ENCODE results near the gene SCUBE1. TPM values are rescaled to one million over a fixed set of nuclear protein-coding genes. Genes with fewer than 3 reads are reported as not detected.

SCUBE1 gene
- total and polyA plus RNA-seq, 7 experiments from 2014 or later = 0.11 to 0.27 (median 0.19) TPM; not detected in 4

DNA sequence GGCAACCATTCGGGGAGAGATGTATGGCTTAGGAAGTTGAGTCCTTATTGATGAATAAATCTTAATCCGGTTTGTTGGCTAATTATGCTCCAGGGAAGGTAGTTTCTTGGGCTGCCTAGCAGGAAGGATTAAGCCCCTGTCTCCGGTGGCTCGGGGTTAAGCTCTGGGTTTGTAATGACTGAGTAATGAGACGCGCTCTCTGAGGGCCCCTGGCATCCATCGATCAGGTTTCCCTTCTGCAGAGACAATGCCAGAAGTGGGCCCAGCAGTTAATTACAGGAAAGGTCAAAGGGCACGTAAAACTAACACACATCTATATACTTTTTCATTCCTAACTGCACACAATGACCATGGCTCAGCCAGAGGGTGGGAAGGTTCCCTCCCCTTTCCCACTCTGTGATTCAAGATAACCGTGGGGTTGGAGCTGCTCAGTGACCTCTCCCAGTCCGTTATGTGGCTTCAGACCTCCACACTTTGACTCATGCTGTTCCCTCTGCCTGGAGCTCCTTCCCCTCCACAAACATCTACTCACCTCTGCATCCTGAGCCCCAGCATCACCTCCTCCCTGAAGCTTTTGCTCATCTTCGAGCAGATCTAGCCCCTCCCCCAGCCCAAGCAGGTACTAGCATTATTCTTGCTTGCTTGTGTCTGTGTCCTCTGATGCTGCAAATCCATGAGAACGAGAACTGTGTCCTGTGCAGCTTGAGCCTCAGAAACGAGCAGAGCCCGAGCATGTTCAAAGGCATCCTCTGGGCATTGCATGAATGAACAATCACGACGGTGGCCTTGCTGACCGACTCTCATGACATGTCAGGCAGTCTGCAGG, 16.6 kb downstream of the SCUBE1 start:
- CTCF ChIA-PET = no interaction called here
- POLR2A ChIA-PET = no interaction called here

DNA sequence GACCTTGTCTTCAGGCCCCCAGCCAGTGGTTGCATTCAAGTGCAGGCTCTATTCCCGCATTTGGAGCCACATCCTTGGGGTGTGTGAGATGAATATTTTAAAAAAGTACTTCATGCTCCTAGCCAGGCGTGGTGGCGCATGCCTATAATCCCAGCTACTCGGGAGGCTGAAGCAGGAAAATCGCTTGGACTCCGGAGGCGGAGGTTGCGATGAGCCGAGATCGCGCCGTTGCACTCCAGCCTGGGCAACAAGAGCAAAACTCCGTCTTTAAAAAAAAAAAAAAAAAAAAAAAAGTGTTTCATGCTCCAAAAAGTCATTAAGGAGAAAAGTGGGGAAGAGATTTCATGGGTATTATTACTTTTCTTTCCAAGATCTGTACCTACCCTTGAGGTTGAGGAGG, 18.0 kb downstream of the SCUBE1 start:
- Mint-ChIP-seq H3K4me1 (peaks cover 0 to 4% (median under 1%) of the 10 kb centered on the region in 7 donors), H3K27me3 (peaks cover 0 to 9% (median 4%) of the 10 kb centered on the region in 5 donors), H3K36me3 (no peaks in the 10 kb centered on the region), H3K27ac (no peak overlapping the region), H3K4me3 (no peak overlapping the region), H3K9me3 (peaks cover 0 to 5% (median 0%) of the 10 kb centered on the region in 11 donors)
- Histone ChIP-seq H3K27me3 (ENCODE audit: control insufficient read depth in 2 of 2, insufficient read depth in 2 of 2, low read length in 2 of 2) (no peaks in the 10 kb centered on the region), H3K9me3 (ENCODE audit: control insufficient read depth in 2 of 3, low read length in 3 of 3) (no peaks in the 10 kb centered on the region), H3K27ac (ENCODE audit: low read depth, low read length) (no peak overlapping the region), H3K36me3 (ENCODE audit: control insufficient read depth in 2 of 3, insufficient read depth in 3 of 3, low read length in 3 of 3) (no peaks in the 10 kb centered on the region), H3K4me3 (ENCODE audit: low read length) (no peak overlapping the region), H3K4me1 (ENCODE audit: control insufficient read depth in 2 of 2, insufficient read depth in 2 of 2, low read length in 2 of 2) (peaks cover 0 to 4% of the 10 kb centered on the region in 2 donors)
- ChIA-PET POLR2A (no interaction called here), CTCF (no interaction called here)
- ATAC-seq = no peak
- intact Hi-C loops (cut with micrococcal nuclease) = no loop called here
- no peak for DNase-seq

More for the DNA sequence above, 16.6 kb downstream of the SCUBE1 start:
- H3K9me3 Mint-ChIP-seq = no peaks in the 10 kb centered on the region
- H3K27ac ChIP-seq (ENCODE audit: low read depth, low read length) = no peak overlapping the region
- no peaks in the 10 kb centered on the region for H3K27me3 ChIP-seq (ENCODE audit: control insufficient read depth in 2 of 2, insufficient read depth in 2 of 2, low read length in 2 of 2)
- H3K4me1 Mint-ChIP-seq = peaks cover 0 to 7% (median 0%) of the 10 kb centered on the region in 7 donors
- H3K36me3 Mint-ChIP-seq = no peaks in the 10 kb centered on the region
- no peak overlapping the region for H3K4me3 ChIP-seq (ENCODE audit: low read length)
- no peaks in the 10 kb centered on the region for H3K4me1 ChIP-seq (ENCODE audit: control insufficient read depth in 2 of 2, insufficient read depth in 2 of 2, low read length in 2 of 2)
- no peak overlapping the region for H3K27ac Mint-ChIP-seq
- ATAC-seq (no peak), DNase-seq (no peak)
- H3K9me3 ChIP-seq (ENCODE audit: control insufficient read depth in 2 of 3, low read length in 3 of 3) = no peaks in the 10 kb centered on the region
- intact Hi-C loops (cut with micrococcal nuclease) = no loop called here
- H3K27me3 Mint-ChIP-seq = peaks cover 0 to 9% (median 4%) of the 10 kb centered on the region in 5 donors
- H3K36me3 ChIP-seq (ENCODE audit: control insufficient read depth in 2 of 3, insufficient read depth in 3 of 3, low read length in 3 of 3) = no peaks in the 10 kb centered on the region
- H3K4me3 Mint-ChIP-seq = no peak overlapping the region

DNA sequence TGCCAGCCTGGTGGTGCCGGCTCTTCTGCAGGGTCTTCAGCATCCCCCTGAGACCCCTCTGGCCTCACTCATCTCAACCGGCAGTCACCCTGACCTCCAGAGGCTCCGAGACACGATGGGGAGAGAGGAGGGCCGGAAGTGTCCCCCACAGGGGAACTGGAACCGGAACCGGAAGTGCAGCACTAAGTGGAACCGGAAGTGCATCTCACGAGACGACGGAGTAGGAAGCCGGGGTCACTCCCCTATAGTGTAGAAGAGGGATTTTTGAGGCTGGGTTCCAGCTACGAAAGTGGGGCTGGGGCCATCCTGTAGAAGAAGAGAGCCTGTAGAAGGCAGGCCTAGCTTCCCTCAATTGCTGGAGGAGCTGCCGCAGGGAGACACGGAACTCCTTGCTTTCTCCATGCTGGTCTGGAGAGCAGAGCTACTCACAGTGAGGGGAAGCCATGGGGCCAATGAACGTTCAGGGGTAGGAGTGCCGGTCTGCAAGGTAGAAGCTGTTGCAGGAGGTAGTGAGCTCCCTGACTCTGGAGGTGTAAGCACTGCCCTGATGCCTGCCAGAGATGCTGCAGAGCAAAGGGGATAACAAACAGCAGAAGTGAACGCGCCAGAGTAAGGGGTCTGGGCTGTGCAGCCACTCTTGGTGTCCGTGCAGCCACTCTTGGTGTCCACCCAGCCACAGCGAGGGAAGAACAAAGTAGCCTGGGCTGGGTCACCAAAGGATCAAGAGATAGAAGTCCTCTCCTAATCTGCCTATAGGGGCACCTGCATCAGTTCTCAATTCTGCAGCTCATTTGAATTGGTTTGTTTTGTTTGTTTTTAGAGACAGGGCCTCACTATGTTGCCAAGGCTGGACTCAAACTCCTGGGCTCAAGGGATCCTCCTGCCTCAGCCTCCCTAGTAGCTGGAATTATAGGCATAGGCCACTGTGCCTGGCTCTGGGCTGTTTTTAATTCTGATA, 21.9 kb downstream of the SCUBE1 start:
- no peak for DNase-seq
- CTCF ChIA-PET = no interaction called here

DNA sequence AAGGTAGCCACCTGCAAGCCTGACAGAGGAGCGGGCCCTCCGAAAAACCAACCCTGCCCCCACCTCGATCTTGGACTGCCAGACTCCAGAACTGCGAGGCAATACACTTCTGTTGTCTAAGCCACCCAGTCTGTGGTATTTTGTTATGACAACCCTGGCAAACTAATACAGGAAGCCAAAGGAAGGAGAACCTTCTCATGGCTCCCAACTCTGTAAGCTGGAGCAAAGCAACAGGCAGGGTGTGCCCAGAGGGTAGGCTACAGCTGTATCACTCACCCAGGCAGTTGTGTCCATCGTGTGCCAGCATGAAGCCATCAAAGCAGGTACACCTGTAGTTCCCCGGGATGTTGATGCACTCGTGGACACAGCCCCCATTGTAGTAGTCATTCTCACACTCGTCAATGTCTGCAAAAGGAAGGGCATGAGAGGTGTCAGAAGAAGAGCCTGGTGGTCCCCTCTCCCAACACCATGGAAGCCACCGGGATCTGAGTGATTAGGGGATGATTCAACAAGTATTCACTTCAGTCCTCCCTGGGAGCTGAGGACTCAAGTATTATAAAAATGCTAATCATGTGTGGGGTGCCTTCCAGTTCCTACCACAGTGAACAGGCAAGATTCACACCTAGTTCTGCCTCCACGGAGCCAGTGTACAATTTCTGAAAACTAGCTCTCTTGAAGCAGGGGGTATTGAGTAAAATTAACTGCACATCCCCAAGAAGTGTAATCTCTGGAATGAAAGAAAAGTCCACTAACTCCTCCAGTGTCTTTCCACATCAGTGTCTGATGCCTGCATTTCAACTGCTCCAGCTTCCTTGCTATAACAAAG, 23.3 kb downstream of the SCUBE1 start:
- H3K27ac Mint-ChIP-seq = peak overlapping the region in 1 of 9 donors; percentile 25
- H3K36me3 Mint-ChIP-seq = no peaks in the 10 kb centered on the region
- no peak overlapping the region for H3K4me3 Mint-ChIP-seq
- intact Hi-C loops (cut with micrococcal nuclease) = no loop called here
- Histone ChIP-seq H3K9me3 (ENCODE audit: control insufficient read depth in 2 of 3, low read length in 3 of 3) (no peaks in the 10 kb centered on the region), H3K27me3 (ENCODE audit: control insufficient read depth in 2 of 2, insufficient read depth in 2 of 2, low read length in 2 of 2) (no peaks in the 10 kb centered on the region), H3K27ac (ENCODE audit: low read depth, low read length) (no peak overlapping the region), H3K36me3 (ENCODE audit: control insufficient read depth in 2 of 3, insufficient read depth in 3 of 3, low read length in 3 of 3) (no peaks in the 10 kb centered on the region), H3K4me1 (ENCODE audit: control insufficient read depth in 2 of 2, insufficient read depth in 2 of 2, low read length in 2 of 2) (peaks cover 0 to 4% of the 10 kb centered on the region in 2 donors), H3K4me3 (ENCODE audit: low read length) (no peak overlapping the region)
- DNase-seq (no peak), ATAC-seq (no peak)
- ChIA-PET POLR2A (no interaction called here), CTCF (no interaction called here)
- no peaks in the 10 kb centered on the region for H3K27me3 Mint-ChIP-seq
- peaks cover 0 to 2% (median 0%) of the 10 kb centered on the region in 7 donors for H3K4me1 Mint-ChIP-seq
- peaks cover 0 to 5% (median 0%) of the 10 kb centered on the region in 11 donors for H3K9me3 Mint-ChIP-seq

More for the DNA sequence above, 21.9 kb downstream of the SCUBE1 start:
- Histone ChIP-seq H3K4me3 (ENCODE audit: low read length) (no peak overlapping the region), H3K9me3 (ENCODE audit: control insufficient read depth in 2 of 3, low read length in 3 of 3) (no peaks in the 10 kb centered on the region), H3K4me1 (ENCODE audit: control insufficient read depth in 2 of 2, insufficient read depth in 2 of 2, low read length in 2 of 2) (peaks cover 0 to 4% of the 10 kb centered on the region in 2 donors), H3K27ac (ENCODE audit: low read depth, low read length) (no peak overlapping the region), H3K27me3 (ENCODE audit: control insufficient read depth in 2 of 2, insufficient read depth in 2 of 2, low read length in 2 of 2) (no peaks in the 10 kb centered on the region), H3K36me3 (ENCODE audit: control insufficient read depth in 2 of 3, insufficient read depth in 3 of 3, low read length in 3 of 3) (no peaks in the 10 kb centered on the region)
- peak overlapping the region in 1 of 9 donors; percentile 30 for H3K27ac Mint-ChIP-seq
- intact Hi-C loops (cut with micrococcal nuclease) = no loop called here
- no peaks in the 10 kb centered on the region for H3K36me3 Mint-ChIP-seq
- H3K27me3 Mint-ChIP-seq = peaks cover 0 to 6% (median 0%) of the 10 kb centered on the region in 5 donors
- POLR2A ChIA-PET = no interaction called here
- H3K4me3 Mint-ChIP-seq = no peak overlapping the region
- peaks cover 0 to 5% (median 0%) of the 10 kb centered on the region in 11 donors for H3K9me3 Mint-ChIP-seq
- peaks cover 0 to 2% (median 0%) of the 10 kb centered on the region in 7 donors for H3K4me1 Mint-ChIP-seq
- no peak for ATAC-seq

GRCh38 chr22:43317239-43317638, 25.9 kb downstream of the SCUBE1 start:
- CTCF ChIA-PET = interaction anchor here (0.6 kb wide), 1 partner anchor 73 kb away, joined by 3 read pairs; no protein-coding TSS in a partner anchor
- intact Hi-C loops (cut with micrococcal nuclease) = no loop called here
- Mint-ChIP-seq H3K4me3 (no peak overlapping the region), H3K9me3 (peaks cover 0 to 5% (median 0%) of the 10 kb centered on the region in 11 donors), H3K27ac (no peak overlapping the region), H3K36me3 (no peaks in the 10 kb centered on the region), H3K4me1 (peaks cover 0 to 4% (median 0%) of the 10 kb centered on the region in 7 donors), H3K27me3 (peaks cover 0 to 5% (median 3%) of the 10 kb centered on the region in 5 donors)
- Histone ChIP-seq H3K27ac (ENCODE audit: low read depth, low read length) (no peak overlapping the region), H3K36me3 (ENCODE audit: control insufficient read depth in 2 of 3, insufficient read depth in 3 of 3, low read length in 3 of 3) (no peaks in the 10 kb centered on the region), H3K27me3 (ENCODE audit: control insufficient read depth in 2 of 2, insufficient read depth in 2 of 2, low read length in 2 of 2) (no peaks in the 10 kb centered on the region), H3K9me3 (ENCODE audit: control insufficient read depth in 2 of 3, low read length in 3 of 3) (no peaks in the 10 kb centered on the region), H3K4me3 (ENCODE audit: low read length) (no peak overlapping the region), H3K4me1 (ENCODE audit: control insufficient read depth in 2 of 2, insufficient read depth in 2 of 2, low read length in 2 of 2) (peaks cover 0 to 4% of the 10 kb centered on the region in 2 donors)
- POLR2A ChIA-PET = no interaction called here
- ATAC-seq = no peak
- no peak for DNase-seq

- Histone ChIP-seq H3K36me3 (ENCODE audit: control insufficient read depth in 2 of 3, insufficient read depth in 3 of 3, low read length in 3 of 3) (no peaks in the 10 kb centered on the region), H3K9me3 (ENCODE audit: control insufficient read depth in 2 of 3, low read length in 3 of 3) (no peaks in the 10 kb centered on the region), H3K27me3 (ENCODE audit: control insufficient read depth in 2 of 2, insufficient read depth in 2 of 2, low read length in 2 of 2) (no peaks in the 10 kb centered on the region), H3K4me1 (ENCODE audit: control insufficient read depth in 2 of 2, insufficient read depth in 2 of 2, low read length in 2 of 2) (no peaks in the 10 kb centered on the region), H3K27ac (ENCODE audit: low read depth, low read length) (no peak overlapping the region), H3K4me3 (ENCODE audit: low read length) (no peak overlapping the region)
- Mint-ChIP-seq H3K4me1 (peaks cover 0 to 2% (median 0%) of the 10 kb centered on the region in 7 donors), H3K36me3 (no peaks in the 10 kb centered on the region), H3K9me3 (no peaks in the 10 kb centered on the region), H3K27ac (no peak overlapping the region), H3K27me3 (peaks cover 0 to 8% (median 4%) of the 10 kb centered on the region in 5 donors), H3K4me3 (no peak overlapping the region)
- CTCF ChIA-PET = no interaction called here
- intact Hi-C loops (cut with micrococcal nuclease) = no loop called here
- ATAC-seq (no peak), DNase-seq (no peak)
- POLR2A ChIA-PET = no interaction called here
These were observed 27.4 kb downstream of the SCUBE1 start for GRCh38 chr22:43315687-43316217.

All from naive thymus-derived CD4-positive, alpha-beta T cell (primary cell).